Stimulated activated naive CD4-positive, alpha-beta T cell (primary cell): ENCODE measurements around the gene RAD23A.
A peak's percentile ranks its signal among the peaks of the same experiment; 100 is the strongest.
"Not testable (repeated sequence)": the region's sequence is repeated elsewhere in the genome, so short reads cannot be mapped to it uniquely, and the experiment has no call there.

ENCODE experiments used
- DNase-seq, 6 experiments: peaks; one replicate each; lab custom pipeline; 2025; lab: John Stamatoyannopoulos, UW

RAD23A gene

GRCh38 chr19:12945479-12946091 lies at the start of gene RAD23A:
RAD23A (plus strand) TSS chr19:12945862; CDS start chr19:12945949, 87 bp downstream.
- peak; percentile 92 to 97 (median 95) for DNase-seq

GRCh38 chr19:12896460-12896859 lies 49.2 kb upstream of the RAD23A start:
- no peak for DNase-seq

GRCh38 chr19:12899891-12900518 lies 45.7 kb upstream of the RAD23A start:
- DNase-seq: no peak

- no peak for DNase-seq
These were observed 38.5 kb upstream of the RAD23A start for GRCh38 chr19:12907166-12907565.

GRCh38 chr19:12912571-12912970 lies 33.1 kb upstream of the RAD23A start:
- no peak for DNase-seq

GRCh38 chr19:12913011-12913561 lies 32.6 kb upstream of the RAD23A start:
- no peak for DNase-seq

GRCh38 chr19:12913851-12914690 lies 31.6 kb upstream of the RAD23A start:
- DNase-seq: peak; percentile 23 to 71 (median 57)

- DNase-seq: not testable (repeated sequence)
These were observed 29.8 kb upstream of the RAD23A start for GRCh38 chr19:12915860-12916259.

GRCh38 chr19:12918253-12918652 lies 27.4 kb upstream of the RAD23A start:
- no peak for DNase-seq

GRCh38 chr19:12921047-12921446 lies 24.6 kb upstream of the RAD23A start:
- no peak for DNase-seq

- DNase-seq: no peak
These were observed 22.7 kb upstream of the RAD23A start for GRCh38 chr19:12922959-12923358.

GRCh38 chr19:12924621-12925310 lies 20.9 kb upstream of the RAD23A start:
- no peak for DNase-seq

GRCh38 chr19:12930002-12930645 lies 15.5 kb upstream of the RAD23A start:
- DNase-seq: no peak

GRCh38 chr19:12932392-12933286 lies 13.0 kb upstream of the RAD23A start:
- no peak for DNase-seq

- peak; percentile 73 to 85 (median 81) for DNase-seq
These were observed 12.2 kb upstream of the RAD23A start, which contains the start of gene FARSA for GRCh38 chr19:12933287-12934072. FARSA (minus strand) TSS chr19:12933711; CDS start chr19:12933696, 15 bp downstream.

- DNase-seq: no peak
These were observed 10.6 kb upstream of the RAD23A start for GRCh38 chr19:12935071-12935470.

- DNase-seq: peak in 1 of 6 experiments; percentile 15
These were observed 9.1 kb upstream of the RAD23A start for GRCh38 chr19:12936582-12936981.

- peak in 1 of 6 experiments; percentile 31 for DNase-seq
These were observed 8.4 kb upstream of the RAD23A start for GRCh38 chr19:12937093-12937926.
